HG03060 (cell line): ENCODE measurements around the gene KCNIP1.

Source experiments
- ATAC-seq: cut with Tn5 transposase; IDR thresholded peaks from one replicate; pipeline ENCODE4 v1.9.1; 2021; ENCODE audit warnings: low read depth, moderate number of reproducible peaks; ENCODE audit not compliant: unreplicated experiment

Gene KCNIP1

GRCh38 chr5:170638454-170639220 lies 134.8 kb downstream of the KCNIP1 start:
- ATAC-seq, result no peak

- ATAC-seq, result no peak
These were observed 135.6 kb downstream of the KCNIP1 start for GRCh38 chr5:170639221-170639925.

GRCh38 chr5:170640731-170641588 lies 137.1 kb downstream of the KCNIP1 start:
- ATAC-seq, result no peak

- ATAC-seq, result no peak
These were observed 137.8 kb downstream of the KCNIP1 start for GRCh38 chr5:170641589-170642031.

GRCh38 chr5:170642066-170642735 lies 138.4 kb downstream of the KCNIP1 start:
- ATAC-seq, result no peak

GRCh38 chr5:170642776-170643436 lies 139.1 kb downstream of the KCNIP1 start:
- no peak for ATAC-seq

- no peak for ATAC-seq
These were observed 139.8 kb downstream of the KCNIP1 start for GRCh38 chr5:170643591-170643990.

- no peak for ATAC-seq
These were observed 140.7 kb downstream of the KCNIP1 start for GRCh38 chr5:170644501-170644900.

GRCh38 chr5:170648541-170648940 lies 144.7 kb downstream of the KCNIP1 start:
- ATAC-seq, result no peak

- ATAC-seq, result no peak
These were observed 147.0 kb downstream of the KCNIP1 start for GRCh38 chr5:170650850-170651249.

- no peak for ATAC-seq
These were observed 147.9 kb downstream of the KCNIP1 start for GRCh38 chr5:170651604-170652277.

- no peak for ATAC-seq
These were observed 151.7 kb downstream of the KCNIP1 start for GRCh38 chr5:170655476-170655875.

- ATAC-seq, result no peak
These were observed 152.1 kb downstream of the KCNIP1 start for GRCh38 chr5:170655920-170656319.

GRCh38 chr5:170656346-170656745 lies 152.5 kb downstream of the KCNIP1 start:
- no peak for ATAC-seq

- no peak for ATAC-seq
These were observed 156.7 kb downstream of the KCNIP1 start for GRCh38 chr5:170660531-170660930.

GRCh38 chr5:170662966-170663365 lies 159.1 kb downstream of the KCNIP1 start:
- ATAC-seq, result peak; percentile 73

- ATAC-seq, result no peak
These were observed 175.0 kb downstream of the KCNIP1 start for GRCh38 chr5:170678811-170679210.

- ATAC-seq, result no peak
These were observed 177.2 kb downstream of the KCNIP1 start for GRCh38 chr5:170681013-170681433.

- no peak for ATAC-seq
These were observed 187.8 kb downstream of the KCNIP1 start for GRCh38 chr5:170691657-170692056.
